Right lobe of liver (tissue), 4 donors: ENCODE data around the gene TMEM72.

Source experiments
- POLR2A ChIP-seq: fragments of 450-650 bp; IDR thresholded peaks from one replicate; pipeline ENCODE4 v1.6.1; 2017; ENCODE audit warnings: antibody characterized with exemption, mild to moderate bottlenecking
- TF ChIP-seq, protein P1 (sequence below), 4 donors: fragments of 200-600 bp in 3 of 4; fragments of 450-650 bp in 1 of 4; IDR thresholded peaks; one replicate each; pipeline versions ENCODE4 v1.5.1 to v1.8.0; 2016 to 2022; ENCODE audit warnings: antibody characterized with exemption in 4 of 4, mild to moderate bottlenecking in 2 of 4
- donor health status: DM: no; HTN: no; CAD: no.
- donor health status: DM: no; HTN: no; CAD: no.
- donor health status: DM: no; HTN: yes; CAD: no.

DNA sequence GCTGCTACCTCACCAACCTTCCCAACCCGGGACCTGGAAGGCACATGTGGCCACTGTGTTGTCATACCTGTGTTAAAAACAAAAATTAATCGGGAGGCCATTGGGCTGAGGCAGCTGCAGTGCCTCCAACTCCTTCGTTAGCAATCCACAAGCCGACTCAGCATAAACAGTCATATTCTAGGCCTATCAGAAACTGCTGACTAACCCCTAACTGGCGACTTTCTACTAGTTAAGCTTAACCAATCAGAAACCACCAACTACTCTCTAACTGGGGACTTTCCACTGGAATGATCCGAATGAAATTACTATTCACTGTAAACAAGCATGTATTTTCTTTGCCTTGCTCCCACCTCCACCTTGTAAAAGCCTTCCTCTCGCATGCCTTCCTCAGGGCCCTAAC, 14.1 kb upstream of the TMEM72 start:
- TF ChIP-seq, protein P1, sequence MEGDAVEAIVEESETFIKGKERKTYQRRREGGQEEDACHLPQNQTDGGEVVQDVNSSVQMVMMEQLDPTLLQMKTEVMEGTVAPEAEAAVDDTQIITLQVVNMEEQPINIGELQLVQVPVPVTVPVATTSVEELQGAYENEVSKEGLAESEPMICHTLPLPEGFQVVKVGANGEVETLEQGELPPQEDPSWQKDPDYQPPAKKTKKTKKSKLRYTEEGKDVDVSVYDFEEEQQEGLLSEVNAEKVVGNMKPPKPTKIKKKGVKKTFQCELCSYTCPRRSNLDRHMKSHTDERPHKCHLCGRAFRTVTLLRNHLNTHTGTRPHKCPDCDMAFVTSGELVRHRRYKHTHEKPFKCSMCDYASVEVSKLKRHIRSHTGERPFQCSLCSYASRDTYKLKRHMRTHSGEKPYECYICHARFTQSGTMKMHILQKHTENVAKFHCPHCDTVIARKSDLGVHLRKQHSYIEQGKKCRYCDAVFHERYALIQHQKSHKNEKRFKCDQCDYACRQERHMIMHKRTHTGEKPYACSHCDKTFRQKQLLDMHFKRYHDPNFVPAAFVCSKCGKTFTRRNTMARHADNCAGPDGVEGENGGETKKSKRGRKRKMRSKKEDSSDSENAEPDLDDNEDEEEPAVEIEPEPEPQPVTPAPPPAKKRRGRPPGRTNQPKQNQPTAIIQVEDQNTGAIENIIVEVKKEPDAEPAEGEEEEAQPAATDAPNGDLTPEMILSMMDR (IDR thresholded peaks at IDR 0.05): no peak
- no peak for TF ChIP-seq POLR2A
